ENCODE results near the gene GALNT1. TPM values are rescaled to one million over a fixed set of nuclear protein-coding genes. Genes with fewer than 3 reads are reported as not detected.

The GALNT1 gene
- total RNA-seq, 1 experiment from 2014 or later = 54.7 TPM

GRCh38 chr18:35689728-35690127 lies 108.2 kb downstream of the GALNT1 start:
- POLR2A ChIA-PET = no interaction called here

GRCh38 chr18:35691625-35692024 lies 110.1 kb downstream of the GALNT1 start:
- Histone ChIP-seq H3K4me2 (ENCODE audit: low read length) (no peak overlapping the region), H3K9me2 (ENCODE audit: insufficient read depth) (no peaks in the 10 kb centered on the region), H3K27ac (ENCODE audit: low read depth, low read length) (no peak overlapping the region), H3K9ac (ENCODE audit: low read length) (no peak overlapping the region), H3K4me3 (replicated peaks in 1 of 2; ENCODE audit: low read depth in 1 of 2, low read length in 2 of 2) (no peak overlapping the region), H3K36me3 (ENCODE audit: control insufficient read depth in 1 of 2, insufficient read depth in 2 of 2, low read length in 2 of 2) (no peaks in the 10 kb centered on the region; a peak in 1 of 4 replicates), H4K20me1 (ENCODE audit: insufficient read depth) (no peaks in the 10 kb centered on the region; the same call in 1 of the 2 replicates), H3K4me1 (ENCODE audit: control insufficient read depth in 1 of 2, insufficient read depth in 2 of 2, low read length in 2 of 2) (no peaks in the 10 kb centered on the region), H3K79me2 (ENCODE audit: insufficient read depth, low read length) (no peaks in the 10 kb centered on the region), H3K27me3 (ENCODE audit: insufficient read depth, low read length) (no peaks in the 10 kb centered on the region), H3K9me3 (ENCODE audit: control insufficient read depth in 1 of 2, insufficient read depth in 1 of 2, low read depth in 1 of 2, low read length in 2 of 2) (no peaks in the 10 kb centered on the region), H2AFZ (ENCODE audit: low read depth, low read length, poor library complexity, severe bottlenecking) (no peak overlapping the region)
- POLR2A ChIA-PET = no interaction called here
- TF ChIP-seq EGR1 (IDR thresholded peaks at IDR 0.05; ENCODE audit: low read depth) (no peak), SIN3A (IDR thresholded peaks at IDR 0.05; ENCODE audit: low read depth) (no peak)
- CTCF ChIA-PET = no interaction called here
- ATAC-seq = no peak
- DNase-seq (ENCODE audit: low read depth, low spot score) = no peak
- intact Hi-C loops (cut with micrococcal nuclease) = no loop called here
- no TSS peak for BruUV-seq (replicated peaks)
- RAD21 ChIA-PET (ENCODE audit: low non-redundant PET in 1 of 2, low total read pairs in 2 of 2, uncharacterized antibody in 2 of 2, unreplicated experiment in 2 of 2) = no interaction called here

More at GRCh38 chr18:35689728-35690127, 108.2 kb downstream of the GALNT1 start:
- no peaks in the 10 kb centered on the region for H3K27me3 ChIP-seq (ENCODE audit: insufficient read depth, low read length)
- intact Hi-C loops (cut with micrococcal nuclease) = no loop called here
- no peaks in the 10 kb centered on the region; the same call in 1 of the 2 replicates for H4K20me1 ChIP-seq (ENCODE audit: insufficient read depth)
- H3K79me2 ChIP-seq (ENCODE audit: insufficient read depth, low read length) = no peaks in the 10 kb centered on the region
- ChIA-PET CTCF (no interaction called here), RAD21 (ENCODE audit: low non-redundant PET in 1 of 2, low total read pairs in 2 of 2, uncharacterized antibody in 2 of 2, unreplicated experiment in 2 of 2) (no interaction called here)
- no peak overlapping the region for H3K27ac ChIP-seq (ENCODE audit: low read depth, low read length)
- TF ChIP-seq EGR1 (IDR thresholded peaks at IDR 0.05; ENCODE audit: low read depth) = no peak
- TF ChIP-seq ZBTB33 (IDR thresholded peaks at IDR 0.05; ENCODE audit: extremely low read depth, insufficient replicate concordance, low read length) = no peak
- no peak for TF ChIP-seq SRF (IDR thresholded peaks at IDR 0.05; ENCODE audit: low read depth)
- no peak for TF ChIP-seq EZH2phosphoT487 (IDR thresholded peaks at IDR 0.05; ENCODE audit: borderline replicate concordance)
- TF ChIP-seq CBX3 (IDR thresholded peaks at IDR 0.05; ENCODE audit: low read depth) = no peak
- no peak for TF ChIP-seq ATF3 (IDR thresholded peaks at IDR 0.05)
- H3K4me3 ChIP-seq (replicated peaks in 1 of 2; ENCODE audit: low read depth in 1 of 2, low read length in 2 of 2) = no peak overlapping the region
- no peaks in the 10 kb centered on the region; a peak in 1 of 4 replicates for H3K36me3 ChIP-seq (ENCODE audit: control insufficient read depth in 1 of 2, insufficient read depth in 2 of 2, low read length in 2 of 2)
- H2AFZ ChIP-seq (ENCODE audit: low read depth, low read length, poor library complexity, severe bottlenecking) = no peak overlapping the region
- H3K9ac ChIP-seq (ENCODE audit: low read length) = no peak overlapping the region
- ATAC-seq = no peak
- no peaks in the 10 kb centered on the region for H3K4me1 ChIP-seq (ENCODE audit: control insufficient read depth in 1 of 2, insufficient read depth in 2 of 2, low read length in 2 of 2)
- DNase-seq (ENCODE audit: low read depth, low spot score) = no peak
- BruUV-seq (replicated peaks) = no TSS peak
- H3K4me2 ChIP-seq (ENCODE audit: low read length) = no peak overlapping the region
- no peaks in the 10 kb centered on the region for H3K9me2 ChIP-seq (ENCODE audit: insufficient read depth)
- no peaks in the 10 kb centered on the region for H3K9me3 ChIP-seq (ENCODE audit: control insufficient read depth in 1 of 2, insufficient read depth in 1 of 2, low read depth in 1 of 2, low read length in 2 of 2)
